Colonic mucosa (tissue), 4 donors: ENCODE data around the gene HLA-DQA1. TPM values are rescaled to one million over a fixed set of nuclear protein-coding genes. Genes with fewer than 3 reads are reported as not detected.

Experiments used
- DNase-seq: peaks from one replicate; pipeline ENCODE4 v3.0.0-alpha.2; 2020
- H3K27ac ChIP-seq: fragments of 200-600 bp; one replicate; pipeline ENCODE4 v1.8.0; 2021
- H3K27me3 ChIP-seq: fragments of 200-600 bp; one replicate; pipeline ENCODE4 v1.8.0; 2021
- H3K36me3 ChIP-seq: fragments of 200-600 bp; one replicate; pipeline ENCODE4 v1.8.0; 2021
- H3K4me1 ChIP-seq: fragments of 200-600 bp; one replicate; pipeline ENCODE4 v1.8.0; 2021; ENCODE audit warnings: mild to moderate bottlenecking
- H3K4me3 ChIP-seq: fragments of 200-600 bp; one replicate; pipeline ENCODE4 v1.8.0; 2021
- H3K9ac ChIP-seq, 2 donors: one replicate each; pipeline ENCODE4 v1.7.0; 2013; ENCODE audit warnings: control low read depth in 2 of 2, low read depth in 2 of 2, low read length in 2 of 2
- H3K9me3 ChIP-seq: fragments of 200-600 bp; one replicate; pipeline ENCODE4 v1.8.0; 2021
- CTCF ChIP-seq: fragments of 200-600 bp; IDR thresholded peaks from one replicate; pipeline ENCODE4 v1.8.0; 2022; ENCODE audit warnings: antibody characterized with exemption, mild to moderate bottlenecking
- intact Hi-C: fragments of 100-400 bp; cut with DNase I; formaldehyde crosslinking; loops from one replicate; pipeline ENCODE4 v1.14.1; 2022
- total RNA-seq, 2 donors: library from RNA; stranded (reverse); fragmentation: NEBNext Ultra II Directional in 1 of 2; extraction: Animal tissue kit (Norgen Biotek cat#: 25700) in 1 of 2; gene quantifications; one replicate each; pipeline ENCODE4 v1.2.1, GENCODE V29; 2021
- donor health status: healthy.
- donor health status: DM: no; HTN: no; CAD: no.
- donor health status: DM: no; HTN: no; CAD: no.

HLA-DQA1 gene
- total RNA-seq, 2 donors from 2014 or later = 8.1 to 13.5 TPM

- no peak for DNase-seq
- no peaks in the 10 kb centered on the region for H3K4me1 ChIP-seq
- intact Hi-C loops = no loop called here
- no peaks in the 10 kb centered on the region for H3K9me3 ChIP-seq
- no peak overlapping the region for H3K9ac ChIP-seq
- no peaks in the 10 kb centered on the region for H3K27me3 ChIP-seq
- H3K4me3 ChIP-seq = no peak overlapping the region
- H3K27ac ChIP-seq = no peak overlapping the region
- no peaks in the 10 kb centered on the region for H3K36me3 ChIP-seq
- no peak for TF ChIP-seq CTCF
These were observed 29.3 kb upstream of the HLA-DQA1 start for GRCh38 chr6:32607988-32608298.

- DNase-seq = no peak
- no peaks in the 10 kb centered on the region for H3K4me1 ChIP-seq
- no peaks in the 10 kb centered on the region for H3K27me3 ChIP-seq
- TF ChIP-seq CTCF = no peak
- H3K36me3 ChIP-seq = no peaks in the 10 kb centered on the region
- intact Hi-C loops = no loop called here
- no peak overlapping the region for H3K4me3 ChIP-seq
- no peak overlapping the region for H3K27ac ChIP-seq
- no peaks in the 10 kb centered on the region for H3K9me3 ChIP-seq
- H3K9ac ChIP-seq = no peak overlapping the region
These were observed 28.8 kb upstream of the HLA-DQA1 start for GRCh38 chr6:32608362-32608761.

GRCh38 chr6:32609391-32609730 lies 27.8 kb upstream of the HLA-DQA1 start:
- Histone ChIP-seq H3K4me1 (no peaks in the 10 kb centered on the region), H3K36me3 (no peaks in the 10 kb centered on the region), H3K9ac (no peak overlapping the region), H3K4me3 (no peak overlapping the region), H3K9me3 (no peaks in the 10 kb centered on the region), H3K27me3 (no peaks in the 10 kb centered on the region), H3K27ac (no peak overlapping the region)
- DNase-seq = no peak
- TF ChIP-seq CTCF = no peak
- intact Hi-C loops = no loop called here

GRCh38 chr6:32609731-32610640 lies 27.2 kb upstream of the HLA-DQA1 start:
- no peak overlapping the region for H3K9ac ChIP-seq
- DNase-seq = peak; percentile 63
- H3K27ac ChIP-seq = no peak overlapping the region
- intact Hi-C loops = no loop called here
- no peak for TF ChIP-seq CTCF
- H3K27me3 ChIP-seq = no peaks in the 10 kb centered on the region
- H3K36me3 ChIP-seq = no peaks in the 10 kb centered on the region
- H3K4me3 ChIP-seq = no peak overlapping the region
- no peaks in the 10 kb centered on the region for H3K9me3 ChIP-seq
- no peaks in the 10 kb centered on the region for H3K4me1 ChIP-seq

- no peak overlapping the region for H3K27ac ChIP-seq
- H3K36me3 ChIP-seq = no peaks in the 10 kb centered on the region
- no peak overlapping the region for H3K9ac ChIP-seq
- H3K4me3 ChIP-seq = no peak overlapping the region
- intact Hi-C loops = no loop called here
- no peaks in the 10 kb centered on the region for H3K4me1 ChIP-seq
- no peak for TF ChIP-seq CTCF
- DNase-seq = no peak
- H3K27me3 ChIP-seq = no peaks in the 10 kb centered on the region
- no peaks in the 10 kb centered on the region for H3K9me3 ChIP-seq
These were observed 26.4 kb upstream of the HLA-DQA1 start for GRCh38 chr6:32610682-32611296.
